ENCODE measurements around the gene THRB.

- TF ChIP-seq MAX (CRISPR knock-in tag; IDR thresholded peaks at IDR 0.05) = no peak
- no peak for TF ChIP-seq ELK3 (CRISPR knock-in tag; IDR thresholded peaks at IDR 0.05)
- no peak for TF ChIP-seq ZNF134 (CRISPR knock-in tag; conservative IDR thresholded peaks at IDR 0.05)
- no peak for TF ChIP-seq ZNF407 (IDR thresholded peaks at IDR 0.05; ENCODE audit: low read depth)
Observed at GRCh38 chr3:24128199-24129005, 366.2 kb downstream of the THRB start.

Data from K562 (cell line).